Astrocyte (in vitro differentiated cells and primary cell): ENCODE data around the gene PPA1. TPM values are rescaled to one million over a fixed set of nuclear protein-coding genes. Genes with fewer than 3 reads are reported as not detected.

Experiments used
- DNase-seq: peaks from one replicate; pipeline ENCODE4 v3.0.0-alpha.2; 2010; ENCODE audit warnings: low read depth
- FAIRE-seq: peaks from 2 replicates; lab custom pipeline; 2011; peaks lifted over from hg19 to GRCh38; lab: Jason Lieb, UNC
- H2AFZ ChIP-seq: 2 replicates; pipeline ENCODE4 v1.6.0; 2012; ENCODE audit warnings: low read depth, low read length, inconsistent platforms
- H3K27ac ChIP-seq: 2 replicates; pipeline ENCODE4 v1.5.1; 2011; ENCODE audit warnings: low read depth, low read length, inconsistent platforms
- H3K27me3 ChIP-seq: 2 replicates; pipeline ENCODE4 v1.6.0; 2011; ENCODE audit warnings: low read length, inconsistent platforms; ENCODE audit not compliant: insufficient read depth
- H3K36me3 ChIP-seq: 2 replicates; pipeline ENCODE4 v1.5.1; 2011; ENCODE audit warnings: low read length, inconsistent platforms; ENCODE audit not compliant: insufficient read depth
- H3K4me1 ChIP-seq: 2 replicates; pipeline ENCODE4 v1.5.1; 2011; ENCODE audit warnings: low read length, inconsistent platforms; ENCODE audit not compliant: insufficient read depth
- H3K4me2 ChIP-seq: 2 replicates; pipeline ENCODE4 v1.6.0; 2012; ENCODE audit warnings: low read length, inconsistent platforms
- H3K4me3 ChIP-seq: 2 replicates; pipeline ENCODE4 v1.5.1; 2011; ENCODE audit warnings: low read depth, mild to moderate bottlenecking, low read length, inconsistent platforms; ENCODE audit not compliant: insufficient read depth
- H3K79me2 ChIP-seq: 2 replicates; pipeline ENCODE4 v1.6.0; 2012; ENCODE audit warnings: mild to moderate bottlenecking, low read length, inconsistent platforms; ENCODE audit not compliant: insufficient read depth
- H3K9ac ChIP-seq: 2 replicates; pipeline ENCODE4 v1.6.0; 2012; ENCODE audit warnings: mild to moderate bottlenecking, low read length, inconsistent platforms
- H3K9me3 ChIP-seq: 2 replicates; pipeline ENCODE4 v1.5.1; 2012; ENCODE audit warnings: low read depth, mild to moderate bottlenecking, low read length, inconsistent platforms; ENCODE audit not compliant: insufficient read depth
- H4K20me1 ChIP-seq: 2 replicates; pipeline ENCODE4 v1.6.0; 2012; ENCODE audit warnings: low read length, inconsistent platforms; ENCODE audit not compliant: insufficient read depth
- H3K27ac Mint-ChIP-seq: one replicate; pipeline ENCODE4 v1.8.0; 2021; ENCODE audit warnings: mild to moderate bottlenecking, mixed read lengths; ENCODE audit not compliant: unreplicated experiment
- H3K27me3 Mint-ChIP-seq: one replicate; pipeline ENCODE4 v1.8.0; 2021; ENCODE audit warnings: low read depth, mixed read lengths; ENCODE audit not compliant: unreplicated experiment
- H3K36me3 Mint-ChIP-seq: one replicate; pipeline ENCODE4 v1.8.0; 2021; ENCODE audit warnings: low read depth, mixed read lengths; ENCODE audit not compliant: unreplicated experiment
- H3K4me1 Mint-ChIP-seq: one replicate; pipeline ENCODE4 v1.8.0; 2021; ENCODE audit warnings: low read depth, mixed read lengths; ENCODE audit not compliant: unreplicated experiment
- H3K4me3 Mint-ChIP-seq: one replicate; pipeline ENCODE4 v1.8.0; 2021; ENCODE audit warnings: mild to moderate bottlenecking, moderate library complexity, mixed read lengths; ENCODE audit not compliant: unreplicated experiment
- H3K9me3 Mint-ChIP-seq: one replicate; pipeline ENCODE4 v1.8.0; 2021; ENCODE audit warnings: mild to moderate bottlenecking, mixed read lengths; ENCODE audit not compliant: unreplicated experiment
- EZH2 ChIP-seq: IDR thresholded peaks from 2 replicates; pipeline ENCODE4 v1.6.1; 2012; ENCODE audit warnings: mild to moderate bottlenecking, low read length, inconsistent platforms; ENCODE audit not compliant: insufficient read depth
- total RNA-seq: library from RNA; stranded (reverse); gene quantifications from 2 replicates; pipeline ENCODE4 v1.2.1, GENCODE V29; 2021
- TF ChIP-seq, protein P1 (sequence below): IDR thresholded peaks from 2 replicates; pipeline ENCODE4 v1.5.1; 2011; ENCODE audit warnings: low read depth, mild to moderate bottlenecking, inconsistent platforms, low read length, moderate library complexity; ENCODE audit not compliant: insufficient read depth

PPA1 gene
- total RNA-seq, 1 donor from 2014 or later, result 108 TPM

DNA sequence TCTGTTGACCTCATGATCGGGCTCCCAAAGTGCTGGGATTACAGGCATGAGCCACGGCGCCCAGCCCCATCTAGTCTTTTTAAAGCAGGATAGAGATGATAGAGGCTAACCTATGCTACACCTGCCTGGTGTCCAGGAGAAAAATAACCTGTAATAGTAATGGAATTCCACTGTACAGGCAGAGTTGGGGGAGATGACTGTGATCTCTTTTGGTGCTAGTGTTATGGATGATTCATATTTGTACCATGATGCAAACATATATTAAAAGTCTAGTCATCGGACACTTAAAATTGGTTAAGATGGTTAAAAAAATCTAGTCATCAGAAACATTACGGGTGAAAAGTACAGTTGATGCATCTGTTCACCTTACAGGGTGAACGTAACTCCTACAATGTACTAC lies 56.8 kb downstream of the PPA1 start:
- no peaks in the 10 kb centered on the region for H3K27me3 ChIP-seq
- H3K9me3 Mint-ChIP-seq, result peaks cover 6% of the 10 kb centered on the region
- no peak overlapping the region for H2AFZ ChIP-seq
- TF ChIP-seq EZH2, result no peak
- TF ChIP-seq, protein P1, sequence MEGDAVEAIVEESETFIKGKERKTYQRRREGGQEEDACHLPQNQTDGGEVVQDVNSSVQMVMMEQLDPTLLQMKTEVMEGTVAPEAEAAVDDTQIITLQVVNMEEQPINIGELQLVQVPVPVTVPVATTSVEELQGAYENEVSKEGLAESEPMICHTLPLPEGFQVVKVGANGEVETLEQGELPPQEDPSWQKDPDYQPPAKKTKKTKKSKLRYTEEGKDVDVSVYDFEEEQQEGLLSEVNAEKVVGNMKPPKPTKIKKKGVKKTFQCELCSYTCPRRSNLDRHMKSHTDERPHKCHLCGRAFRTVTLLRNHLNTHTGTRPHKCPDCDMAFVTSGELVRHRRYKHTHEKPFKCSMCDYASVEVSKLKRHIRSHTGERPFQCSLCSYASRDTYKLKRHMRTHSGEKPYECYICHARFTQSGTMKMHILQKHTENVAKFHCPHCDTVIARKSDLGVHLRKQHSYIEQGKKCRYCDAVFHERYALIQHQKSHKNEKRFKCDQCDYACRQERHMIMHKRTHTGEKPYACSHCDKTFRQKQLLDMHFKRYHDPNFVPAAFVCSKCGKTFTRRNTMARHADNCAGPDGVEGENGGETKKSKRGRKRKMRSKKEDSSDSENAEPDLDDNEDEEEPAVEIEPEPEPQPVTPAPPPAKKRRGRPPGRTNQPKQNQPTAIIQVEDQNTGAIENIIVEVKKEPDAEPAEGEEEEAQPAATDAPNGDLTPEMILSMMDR, result no peak
- DNase-seq (no peak), FAIRE-seq (no peak)
- H3K4me1 ChIP-seq, result no peaks in the 10 kb centered on the region
- H3K79me2 ChIP-seq, result no peaks in the 10 kb centered on the region
- no peak overlapping the region for H3K27ac Mint-ChIP-seq
- no peak overlapping the region for H3K4me3 ChIP-seq
- no peaks in the 10 kb centered on the region for H3K36me3 Mint-ChIP-seq
- H3K4me1 Mint-ChIP-seq, result no peaks in the 10 kb centered on the region
- H3K27me3 Mint-ChIP-seq, result peaks cover 8% of the 10 kb centered on the region
- H3K4me2 ChIP-seq, result no peak overlapping the region
- H3K4me3 Mint-ChIP-seq, result no peak overlapping the region
- no peak overlapping the region for H3K27ac ChIP-seq
- no peaks in the 10 kb centered on the region for H3K36me3 ChIP-seq
- no peaks in the 10 kb centered on the region for H4K20me1 ChIP-seq
- peaks cover 4% of the 10 kb centered on the region for H3K9me3 ChIP-seq
- no peak overlapping the region for H3K9ac ChIP-seq

DNA sequence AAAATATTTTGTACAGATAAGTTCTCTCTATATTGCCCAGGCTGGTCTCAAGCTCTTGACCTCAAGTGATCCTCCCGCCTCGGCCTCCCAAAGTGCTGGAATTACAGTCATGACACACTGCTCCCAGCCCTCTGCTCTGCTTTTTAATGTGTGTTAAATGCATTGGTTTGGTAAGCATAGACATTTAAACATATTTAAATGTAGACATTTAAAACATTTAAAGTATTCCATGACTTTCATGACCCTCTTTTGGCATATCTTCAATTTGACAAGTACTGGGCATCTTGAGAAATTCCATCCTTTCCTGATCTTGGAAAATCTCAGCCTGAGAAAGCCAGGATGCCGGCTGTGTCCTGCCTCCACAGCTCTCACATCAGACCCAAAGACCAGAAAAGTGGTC lies 57.7 kb downstream of the PPA1 start:
- Histone ChIP-seq H3K4me2 (no peak overlapping the region), H3K4me1 (no peaks in the 10 kb centered on the region), H3K9me3 (peaks cover 4% of the 10 kb centered on the region), H3K27me3 (no peaks in the 10 kb centered on the region), H3K9ac (no peak overlapping the region), H3K4me3 (no peak overlapping the region), H3K36me3 (no peaks in the 10 kb centered on the region), H3K27ac (no peak overlapping the region), H3K79me2 (no peaks in the 10 kb centered on the region), H2AFZ (no peak overlapping the region), H4K20me1 (no peaks in the 10 kb centered on the region)
- Mint-ChIP-seq H3K4me3 (no peak overlapping the region), H3K36me3 (no peaks in the 10 kb centered on the region), H3K9me3 (peaks cover 3% of the 10 kb centered on the region), H3K27me3 (peaks cover 3% of the 10 kb centered on the region), H3K4me1 (no peaks in the 10 kb centered on the region), H3K27ac (no peak overlapping the region)
- TF ChIP-seq, protein P1, result no peak
- TF ChIP-seq EZH2, result no peak
- DNase-seq, result no peak
- no peak for FAIRE-seq

DNA sequence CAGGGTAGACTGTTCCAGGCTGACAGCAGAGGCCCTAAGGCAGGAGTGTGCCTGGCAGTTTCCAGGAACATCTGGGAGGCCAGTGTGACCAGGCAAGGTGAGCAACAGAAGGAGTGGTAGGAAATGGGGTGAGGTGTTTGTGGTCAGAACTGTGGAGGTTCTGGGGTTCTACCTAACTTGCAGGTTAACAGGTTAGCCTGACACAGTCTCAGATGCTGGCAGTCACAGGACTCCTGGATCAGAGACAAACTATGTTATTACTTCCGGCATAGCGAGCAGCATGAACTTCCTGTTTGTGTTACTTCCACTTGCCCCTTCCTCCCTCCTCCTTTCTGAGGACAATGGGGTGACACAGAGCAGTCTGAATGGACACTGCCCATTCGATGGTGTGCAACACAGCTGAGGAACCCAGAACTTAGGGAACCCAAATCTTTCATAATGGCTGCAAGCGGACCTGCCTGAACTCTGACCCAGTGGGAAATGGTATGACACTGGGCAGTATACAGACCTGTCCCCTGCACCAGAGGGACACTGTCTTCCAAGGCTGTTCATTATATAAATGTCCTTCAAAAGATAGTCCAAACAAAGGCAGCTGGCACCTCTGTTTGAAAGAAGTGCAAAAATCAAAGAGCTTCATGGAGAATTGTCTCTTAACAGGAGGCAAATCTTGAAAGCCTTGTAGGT lies 59.0 kb downstream of the PPA1 start:
- H3K4me2 ChIP-seq, result peak overlapping the region; percentile 23
- H2AFZ ChIP-seq, result peak overlapping the region; percentile 82
- TF ChIP-seq EZH2, result no peak
- TF ChIP-seq, protein P1, result no peak
- DNase-seq (no peak), FAIRE-seq (no peak)
- Mint-ChIP-seq H3K27me3 (no peaks in the 10 kb centered on the region), H3K27ac (no peak overlapping the region), H3K9me3 (no peaks in the 10 kb centered on the region), H3K4me1 (no peaks in the 10 kb centered on the region), H3K4me3 (no peak overlapping the region), H3K36me3 (no peaks in the 10 kb centered on the region)
- no peak overlapping the region for H3K27ac ChIP-seq
- peaks cover 8% of the 10 kb centered on the region for H4K20me1 ChIP-seq
- no peaks in the 10 kb centered on the region for H3K9me3 ChIP-seq
- H3K4me3 ChIP-seq, result no peak overlapping the region
- no peaks in the 10 kb centered on the region for H3K4me1 ChIP-seq
- no peaks in the 10 kb centered on the region for H3K27me3 ChIP-seq
- peaks cover 12% of the 10 kb centered on the region for H3K79me2 ChIP-seq
- H3K36me3 ChIP-seq, result no peaks in the 10 kb centered on the region
- H3K9ac ChIP-seq, result no peak overlapping the region
